Measurements from ENCODE around the gene TMEM94.
A peak's percentile ranks its signal among the peaks of the same experiment; 100 is the strongest.

GRCh38 chr17:75524970-75525805 is 68.8 kb downstream of the TMEM94 start, which contains the start of gene LLGL2:
- TF ChIP-seq FOXJ3 (CRISPR knock-in tag; IDR thresholded peaks at IDR 0.05) (no peak), THAP7 (CRISPR knock-in tag; IDR thresholded peaks at IDR 0.05) (no peak), MAFF (IDR thresholded peaks at IDR 0.05; ENCODE audit: low read length) (no peak), CTCF (IDR thresholded peaks at IDR 0.05 in 2 of 3, conservative IDR thresholded peaks at IDR 0.05 in 1 of 3; ENCODE audit: insufficient read depth in 2 of 3, low read depth in 1 of 3, low read length in 3 of 3) (peak; percentile 53 to 75 (median 66)), GATAD2B (IDR thresholded peaks at IDR 0.05; ENCODE audit: borderline replicate concordance) (no peak), FOXM1 (IDR thresholded peaks at IDR 0.05; ENCODE audit: low read depth) (no peak), FOXM1 (CRISPR knock-in tag; IDR thresholded peaks at IDR 0.05; ENCODE audit: low read depth) (no peak)
